H1 (cell line): Measurements from ENCODE around the gene TPMT. TPM values are rescaled to one million over a fixed set of nuclear protein-coding genes. Genes with fewer than 3 reads are reported as not detected.

Experiments used
- CTCF ChIA-PET: fragments of 300-600 bp; sonication (Branson Sonifier 250); formaldehyde crosslinking; loops from one replicate; lab custom pipeline; 2021; ENCODE audit not compliant: partially characterized antibody; lab: Charles Lee
- POLR2A ChIA-PET: fragments of 300-600 bp; sonication (Branson Sonifier 250); formaldehyde crosslinking; loops from one replicate; lab custom pipeline; 2021; ENCODE audit warnings: inconsistent platforms; ENCODE audit not compliant: partially characterized antibody; lab: Charles Lee
- DNase-seq, 2 experiments: peaks; one replicate each; pipeline versions ENCODE4 v3.0.0 to v3.0.0-alpha.2; 2010 to 2022; ENCODE audit warnings: low spot score in 2 of 2, low read depth in 1 of 2, mixed read lengths in 1 of 2
- FAIRE-seq: peaks from 2 replicates; lab custom pipeline; 2011; peaks lifted over from hg19 to GRCh38; lab: Jason Lieb, UNC
- H2AFZ ChIP-seq: 2 replicates; pipeline ENCODE4 v1.8.1; 2012; ENCODE audit warnings: low read length, inconsistent platforms
- H2AK5ac ChIP-seq: 2 replicates; pipeline ENCODE4 v1.6.1; 2013; ENCODE audit warnings: low read depth, low read length
- H2BK120ac ChIP-seq: replicated peaks from 2 replicates; pipeline ENCODE3; 2013; ENCODE audit warnings: low read depth, low read length, inconsistent platforms
- H2BK12ac ChIP-seq: 2 replicates; pipeline ENCODE4 v1.6.1; 2013; ENCODE audit warnings: low read depth, low read length
- H2BK15ac ChIP-seq: 2 replicates; pipeline ENCODE4 v1.6.1; 2013; ENCODE audit warnings: low read length
- H2BK20ac ChIP-seq: 2 replicates; pipeline ENCODE4 v1.6.1; 2013; ENCODE audit warnings: low read length
- H2BK5ac ChIP-seq: 2 replicates; pipeline ENCODE4 v1.6.1; 2013; ENCODE audit warnings: low read depth, low read length
- H3K14ac ChIP-seq: 2 replicates; pipeline ENCODE4 v1.6.1; 2013; ENCODE audit warnings: inconsistent platforms; ENCODE audit not compliant: insufficient read length
- H3K18ac ChIP-seq: 2 replicates; pipeline ENCODE4 v1.6.1; 2013; ENCODE audit warnings: low read length; ENCODE audit errors: extremely low read depth
- H3K23ac ChIP-seq: 2 replicates; pipeline ENCODE4 v1.6.1; 2013; ENCODE audit warnings: inconsistent platforms; ENCODE audit not compliant: insufficient read length
- H3K23me2 ChIP-seq: 2 replicates; pipeline ENCODE4 v1.6.1; 2013; ENCODE audit warnings: low read depth, low read length
- H3K27ac ChIP-seq: 2 replicates; pipeline ENCODE4 v1.6.1; 2011; ENCODE audit warnings: low read depth, low read length, inconsistent platforms
- H3K27me3 ChIP-seq, 4 experiments: replicated peaks in 1 of 4; 1 replicate in 1 of 4; 2 replicates in 3 of 4; pipeline versions ENCODE4 v1.6.1 to v1.8.1; 2011 to 2013; ENCODE audit warnings: low read length in 3 of 4, mild to moderate bottlenecking in 3 of 4, inconsistent platforms in 2 of 4, mixed read lengths in 2 of 4, moderate library complexity in 1 of 4; ENCODE audit not compliant: control insufficient read depth in 3 of 4, insufficient read depth in 3 of 4; ENCODE audit errors: extremely low read depth in 1 of 4
- H3K36me3 ChIP-seq, 4 experiments: 2 replicates each; pipeline versions ENCODE4 v1.6.1 to v1.8.1; 2011 to 2013; ENCODE audit warnings: mild to moderate bottlenecking in 4 of 4, low read length in 3 of 4, moderate library complexity in 2 of 4, control low read depth in 1 of 4, inconsistent platforms in 1 of 4; ENCODE audit not compliant: insufficient read depth in 4 of 4, control insufficient read depth in 2 of 4
- H3K4ac ChIP-seq: replicated peaks from 2 replicates; pipeline ENCODE3; 2013; ENCODE audit warnings: low read length, low read depth, mixed read lengths, inconsistent platforms; ENCODE audit not compliant: insufficient read length
- H3K4me1 ChIP-seq, 4 experiments: replicated peaks in 1 of 4; 1 replicate in 1 of 4; 2 replicates in 3 of 4; pipeline versions ENCODE4 v1.6.1 to v1.8.1; 2011 to 2013; ENCODE audit warnings: low read length in 3 of 4, inconsistent platforms in 2 of 4, mixed read lengths in 1 of 4; ENCODE audit not compliant: insufficient read depth in 4 of 4, control insufficient read depth in 3 of 4
- H3K4me2 ChIP-seq, 2 experiments: 2 replicates each; pipeline versions ENCODE4 v1.6.1 to v1.8.1; 2011 to 2013; ENCODE audit warnings: low read depth in 2 of 2, low read length in 2 of 2, control low read depth in 1 of 2, inconsistent platforms in 1 of 2, mild to moderate bottlenecking in 1 of 2; ENCODE audit not compliant: insufficient read depth in 1 of 2
- H3K4me3 ChIP-seq, 4 experiments: fragments of 200-600, 300-600 bp in 1 of 4; sonication (generic), shearing (Covaris generic), sonication (Bioruptor Twin) in 1 of 4; 2 replicates each; pipeline versions ENCODE4 v1.5.1 to v1.8.1; 2011 to 2016; ENCODE audit warnings: low read length in 4 of 4, low read depth in 3 of 4, control low read depth in 2 of 4, inconsistent platforms in 2 of 4, mild to moderate bottlenecking in 2 of 4, mixed read lengths in 1 of 4, moderate library complexity in 1 of 4; ENCODE audit not compliant: insufficient read depth in 2 of 4; ENCODE audit errors: extremely low read depth in 1 of 4
- H3K56ac ChIP-seq: replicated peaks from 2 replicates; pipeline ENCODE3; 2013; ENCODE audit warnings: low read depth, mild to moderate bottlenecking, mixed read lengths, low read length, inconsistent platforms; ENCODE audit not compliant: insufficient read length
- H3K79me1 ChIP-seq: 2 replicates; pipeline ENCODE4 v1.6.1; 2013; ENCODE audit warnings: low read depth, low read length, control low read depth
- H3K79me2 ChIP-seq, 2 experiments: 2 replicates each; pipeline versions ENCODE4 v1.6.1 to v1.8.1; 2012 to 2013; ENCODE audit warnings: low read length in 2 of 2, mild to moderate bottlenecking in 2 of 2, inconsistent platforms in 1 of 2; ENCODE audit not compliant: insufficient read depth in 2 of 2, control insufficient read depth in 1 of 2
- H3K9ac ChIP-seq, 4 experiments: replicated peaks in 1 of 4; 1 replicate in 1 of 4; 2 replicates in 3 of 4; pipeline versions ENCODE4 v1.6.1 to v1.8.1; 2011 to 2013; ENCODE audit warnings: low read depth in 3 of 4, low read length in 3 of 4, control low read depth in 2 of 4, mild to moderate bottlenecking in 2 of 4, moderate library complexity in 2 of 4, inconsistent platforms in 1 of 4; ENCODE audit errors: extremely low read depth in 1 of 4
- H3K9me3 ChIP-seq, 2 experiments: 2 replicates each; pipeline versions ENCODE4 v1.6.1 to v1.8.1; 2012 to 2013; ENCODE audit warnings: mild to moderate bottlenecking in 2 of 2, moderate library complexity in 2 of 2, control low read depth in 1 of 2, inconsistent platforms in 1 of 2, low read depth in 1 of 2, low read length in 1 of 2, mixed read lengths in 1 of 2; ENCODE audit not compliant: insufficient read depth in 2 of 2
- H4K20me1 ChIP-seq, 2 experiments: replicated peaks in 1 of 2; 2 replicates each; pipeline versions ENCODE3 to v1.8.1; 2011 to 2013; ENCODE audit warnings: inconsistent platforms in 2 of 2, low read length in 2 of 2, mild to moderate bottlenecking in 1 of 2; ENCODE audit not compliant: insufficient read depth in 2 of 2, control insufficient read depth in 1 of 2
- H4K5ac ChIP-seq: 2 replicates; pipeline ENCODE4 v1.6.1; 2013; ENCODE audit warnings: low read length, low read depth, mixed read lengths, inconsistent platforms; ENCODE audit not compliant: insufficient read length
- H4K8ac ChIP-seq: 2 replicates; pipeline ENCODE4 v1.8.0; 2013; ENCODE audit warnings: mild to moderate bottlenecking, moderate library complexity, low read length, inconsistent platforms; ENCODE audit not compliant: insufficient read depth; ENCODE audit errors: extremely low read depth
- H4K91ac ChIP-seq: replicated peaks from 2 replicates; pipeline ENCODE3; 2013; ENCODE audit warnings: low read length, mixed read lengths, inconsistent platforms; ENCODE audit not compliant: insufficient read length
- CEBPB ChIP-seq: IDR thresholded peaks from 2 replicates; pipeline ENCODE4 v1.6.1; 2012; ENCODE audit warnings: low read depth, low read length
- NANOG ChIP-seq: IDR thresholded peaks from 2 replicates; pipeline ENCODE4 v1.6.1; 2011; ENCODE audit warnings: low read length, low read depth, mild to moderate bottlenecking, inconsistent platforms; ENCODE audit not compliant: insufficient read depth, poor library complexity, severe bottlenecking
- SIX5 ChIP-seq: IDR thresholded peaks from 2 replicates; pipeline ENCODE4 v1.6.1; 2011; ENCODE audit warnings: mild to moderate bottlenecking, low read depth, low read length
- SP1 ChIP-seq: IDR thresholded peaks from 2 replicates; pipeline ENCODE4 v1.6.1; 2011; ENCODE audit warnings: low read depth, low read length
- SUZ12 ChIP-seq: fragments of 200-600 bp; sonication (generic); IDR thresholded peaks from 2 replicates; pipeline ENCODE4 v1.6.1; 2012; ENCODE audit warnings: mild to moderate bottlenecking, inconsistent platforms, low read length, moderate library complexity, mixed read lengths
- WGBS, 2 experiments: shearing (Covaris generic) in 1 of 2; methylation state at CpG; one replicate each; pipeline versions ENCODE4 v1.1.6 to v1.1.7; 2013 to 2015; ENCODE audit warnings: low lambda C conversion rate in 2 of 2, mixed read lengths in 2 of 2, inconsistent platforms in 1 of 2, low coverage in 1 of 2, missing lambda C conversion rate in 1 of 2; ENCODE audit not compliant: insufficient replicate concordance in 2 of 2, insufficient coverage in 1 of 2, insufficient read length in 1 of 2; ENCODE audit errors: extremely low coverage in 1 of 2, missing lambda C conversion rate in 1 of 2; 5-methylcytosine and 5-hydroxymethylcytosine counted together
- polyA plus RNA-seq, 7 experiments: library from polyadenylated mRNA; depleted of rRNA in 3 of 7; stranded (reverse) in 5 of 7; unstranded in 2 of 7; fragments of >200 nt in 5 of 7; fragments of 200-250 nt in 2 of 7; gene quantifications; 1 replicate in 5 of 7; 2 replicates in 1 of 7; 4 replicates in 1 of 7; pipeline versions ENCODE4 v1.2.1 to v1.2.3, GENCODE V29; 2011 to 2013; ENCODE audit warnings: missing spikeins in 2 of 7, mixed read lengths in 2 of 7
- total RNA-seq: library from RNA; stranded (reverse); fragmentation: NEBNext Ultra II Directional; extraction: Animal tissue kit (Norgen Biotek cat#: 25700); gene quantifications from 2 replicates; pipeline ENCODE4 v1.2.1, GENCODE V29; 2021
- TF ChIP-seq, protein P1 (sequence below): IDR thresholded peaks from 2 replicates; pipeline ENCODE4 v1.6.1; 2012; ENCODE audit warnings: inconsistent platforms

TPMT gene
- total and polyA plus RNA-seq, 2 of the 8 experiments (the other 6 are each of a cell fraction or from before 2014, with no cell fraction given): 12.3 to 17.2 TPM

DNA sequence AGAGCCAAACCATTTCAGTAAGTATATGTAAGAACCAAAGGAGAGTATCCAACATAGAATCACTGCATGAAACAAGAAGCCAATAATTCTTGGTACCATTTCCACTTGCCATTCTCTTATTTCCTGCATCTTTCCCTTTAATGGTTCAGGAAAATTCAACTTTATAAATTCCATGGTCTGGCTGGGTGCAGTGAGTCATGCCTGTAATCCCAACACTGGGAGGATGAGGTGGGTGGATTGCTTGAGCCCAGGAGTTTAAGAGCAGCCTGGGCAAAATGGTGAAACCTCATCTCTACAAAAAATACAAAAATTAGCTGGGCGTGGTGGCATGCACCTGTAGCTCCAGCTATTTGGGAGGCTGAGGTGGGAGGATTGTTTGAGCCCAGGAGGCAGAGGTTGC, 53.6 kb downstream of the TPMT start:
- Histone ChIP-seq H3K79me2 (no peaks in the 10 kb centered on the region), H3K23ac (no peak overlapping the region), H3K4ac (no peak overlapping the region), H3K9ac (no peak overlapping the region), H3K14ac (no peak overlapping the region), H3K56ac (no peak overlapping the region), H2BK120ac (no peak overlapping the region), H2BK5ac (no peak overlapping the region), H2BK15ac (no peak overlapping the region), H3K18ac (no peak overlapping the region), H3K36me3 (no peaks in the 10 kb centered on the region; a peak in 1 of 8 replicates), H4K91ac (no peak overlapping the region), H3K4me2 (no peak overlapping the region), H4K20me1 (no peaks in the 10 kb centered on the region), H2BK20ac (no peak overlapping the region), H3K4me3 (no peak overlapping the region), H4K5ac (no peak overlapping the region), H2AK5ac (no peak overlapping the region), H2AFZ (no peak overlapping the region), H3K27ac (no peak overlapping the region), H3K9me3 (no peaks in the 10 kb centered on the region), H4K8ac (no peak overlapping the region), H2BK12ac (no peak overlapping the region), H3K79me1 (no peaks in the 10 kb centered on the region), H3K27me3 (no peaks in the 10 kb centered on the region), H3K23me2 (no peaks in the 10 kb centered on the region), H3K4me1 (no peaks in the 10 kb centered on the region)
- WGBS, 2 experiments: 87% methylated on average over 1 of the region's 1 CpG; no CpG with 5 or more reads in 1 of the 2 experiments
- POLR2A ChIA-PET: no interaction called here
- CTCF ChIA-PET: no interaction called here
- FAIRE-seq (no peak), DNase-seq (no peak)
- no peak for TF ChIP-seq SP1
- TF ChIP-seq SUZ12: no peak
- TF ChIP-seq, protein P1, sequence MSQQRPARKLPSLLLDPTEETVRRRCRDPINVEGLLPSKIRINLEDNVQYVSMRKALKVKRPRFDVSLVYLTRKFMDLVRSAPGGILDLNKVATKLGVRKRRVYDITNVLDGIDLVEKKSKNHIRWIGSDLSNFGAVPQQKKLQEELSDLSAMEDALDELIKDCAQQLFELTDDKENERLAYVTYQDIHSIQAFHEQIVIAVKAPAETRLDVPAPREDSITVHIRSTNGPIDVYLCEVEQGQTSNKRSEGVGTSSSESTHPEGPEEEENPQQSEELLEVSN: no peak
- TF ChIP-seq NANOG: no peak
- no peak for TF ChIP-seq SIX5
- no peak for TF ChIP-seq CEBPB
